HG02588 (cell line): ENCODE results near the gene LRRK1.

Experiments used
- ATAC-seq: cut with Tn5 transposase; IDR thresholded peaks from one replicate; pipeline ENCODE4 v1.9.1; 2021; ENCODE audit warnings: mild to moderate bottlenecking, moderate library complexity; ENCODE audit not compliant: unreplicated experiment

Gene LRRK1

DNA sequence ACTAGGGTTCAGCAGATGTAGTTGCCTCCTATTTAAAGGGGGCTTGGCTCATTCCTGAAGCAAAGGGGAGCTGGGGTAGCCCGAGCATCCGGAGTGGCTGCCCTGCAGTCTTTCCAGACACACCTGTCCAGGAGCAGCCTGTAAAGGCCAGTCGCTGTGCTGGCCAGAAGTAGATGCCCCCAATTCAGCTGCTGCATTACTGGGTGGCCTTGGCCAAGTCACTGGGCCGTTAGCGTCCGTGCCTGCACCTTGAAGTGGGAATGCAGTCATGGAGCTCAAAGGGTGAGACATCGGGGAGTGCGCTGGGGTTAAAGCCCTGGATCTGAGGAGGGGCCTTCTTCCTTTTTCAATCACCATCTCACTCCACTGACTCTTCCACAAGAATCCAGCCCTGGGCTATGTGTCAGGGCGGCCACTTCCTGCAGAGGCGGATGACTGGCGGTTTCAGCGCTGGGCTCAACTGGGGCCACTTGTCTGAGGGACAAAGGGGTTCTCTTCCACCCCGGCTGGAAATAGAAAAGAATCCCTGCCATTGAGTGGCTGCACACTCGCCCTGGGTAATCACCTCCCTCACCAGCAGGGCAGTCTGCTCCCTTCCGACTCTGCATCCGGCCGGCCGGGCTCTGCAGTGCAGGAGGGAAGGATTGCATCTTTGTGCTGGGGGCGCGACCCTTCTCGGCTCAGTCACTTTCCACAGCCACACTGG lies 27.7 kb upstream of the LRRK1 start:
- no peak for ATAC-seq

GRCh38 chr15:100892013-100892355 lies 27.2 kb upstream of the LRRK1 start:
- ATAC-seq: no peak

GRCh38 chr15:100893261-100893963 lies 25.7 kb upstream of the LRRK1 start:
- no peak for ATAC-seq

DNA sequence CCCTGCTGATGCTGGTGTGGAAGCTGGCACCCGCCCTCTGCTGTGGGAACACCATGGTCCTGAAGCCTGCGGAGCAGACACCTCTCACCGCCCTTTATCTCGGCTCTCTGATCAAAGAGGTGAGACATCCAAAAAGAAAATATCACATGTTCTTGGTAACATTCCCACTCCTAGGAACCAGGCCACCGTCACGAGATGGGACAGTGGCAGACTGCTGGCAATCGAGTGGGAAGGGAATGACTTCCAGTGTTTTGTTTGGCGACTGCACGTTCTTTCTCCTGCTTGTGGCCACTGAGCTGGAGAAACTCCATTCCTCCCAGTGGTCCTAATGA lies 25.2 kb upstream of the LRRK1 start:
- no peak for ATAC-seq

GRCh38 chr15:100895721-100896120 lies 23.4 kb upstream of the LRRK1 start:
- ATAC-seq: no peak

DNA sequence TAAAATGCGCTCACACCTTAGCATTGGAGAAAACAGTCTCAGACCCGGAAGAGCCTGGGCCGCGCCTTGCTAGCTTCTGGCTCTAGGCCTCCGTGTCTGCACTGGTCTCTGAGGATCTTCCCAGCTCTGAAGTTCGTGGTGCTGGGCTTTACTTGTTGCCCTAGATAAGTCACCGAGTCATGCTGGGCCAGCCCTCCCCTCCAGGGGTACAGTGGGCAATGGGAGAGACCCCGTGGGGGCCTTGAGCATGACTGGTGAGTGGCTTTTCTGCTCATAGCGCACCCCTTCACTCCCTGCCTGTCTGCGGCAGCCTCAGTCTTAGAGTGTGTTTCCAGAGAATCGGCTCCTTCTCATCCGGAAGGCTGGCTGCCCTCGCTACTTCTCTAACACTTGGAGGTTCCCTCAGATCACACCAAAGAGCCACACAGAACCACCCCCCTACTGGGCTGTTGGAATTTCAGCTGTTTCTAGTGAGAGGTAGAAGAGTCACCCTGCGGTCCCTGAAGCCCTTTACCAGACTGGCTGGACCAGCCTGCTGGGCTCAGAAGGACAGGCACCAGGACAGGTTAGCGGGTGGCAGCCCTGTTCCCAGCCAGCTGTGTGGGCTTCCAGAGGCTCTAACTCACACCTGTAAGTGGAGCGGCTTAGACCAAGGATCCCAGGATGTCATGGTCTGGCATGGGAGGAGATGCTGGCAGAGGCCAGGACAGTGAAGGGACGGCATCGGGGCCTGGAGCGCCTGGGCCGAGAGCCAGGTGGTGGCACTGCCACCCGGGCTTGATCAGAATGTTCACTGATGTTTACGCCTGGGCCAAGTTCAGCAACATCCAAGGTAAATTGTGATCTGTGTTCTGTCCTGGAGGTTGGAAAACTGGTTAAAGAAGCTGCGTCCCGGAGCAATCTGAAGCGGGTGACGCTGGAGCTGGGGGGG lies 21.7 kb upstream of the LRRK1 start:
- no peak for ATAC-seq

GRCh38 chr15:100898152-100898490 lies 21.0 kb upstream of the LRRK1 start:
- no peak for ATAC-seq

DNA sequence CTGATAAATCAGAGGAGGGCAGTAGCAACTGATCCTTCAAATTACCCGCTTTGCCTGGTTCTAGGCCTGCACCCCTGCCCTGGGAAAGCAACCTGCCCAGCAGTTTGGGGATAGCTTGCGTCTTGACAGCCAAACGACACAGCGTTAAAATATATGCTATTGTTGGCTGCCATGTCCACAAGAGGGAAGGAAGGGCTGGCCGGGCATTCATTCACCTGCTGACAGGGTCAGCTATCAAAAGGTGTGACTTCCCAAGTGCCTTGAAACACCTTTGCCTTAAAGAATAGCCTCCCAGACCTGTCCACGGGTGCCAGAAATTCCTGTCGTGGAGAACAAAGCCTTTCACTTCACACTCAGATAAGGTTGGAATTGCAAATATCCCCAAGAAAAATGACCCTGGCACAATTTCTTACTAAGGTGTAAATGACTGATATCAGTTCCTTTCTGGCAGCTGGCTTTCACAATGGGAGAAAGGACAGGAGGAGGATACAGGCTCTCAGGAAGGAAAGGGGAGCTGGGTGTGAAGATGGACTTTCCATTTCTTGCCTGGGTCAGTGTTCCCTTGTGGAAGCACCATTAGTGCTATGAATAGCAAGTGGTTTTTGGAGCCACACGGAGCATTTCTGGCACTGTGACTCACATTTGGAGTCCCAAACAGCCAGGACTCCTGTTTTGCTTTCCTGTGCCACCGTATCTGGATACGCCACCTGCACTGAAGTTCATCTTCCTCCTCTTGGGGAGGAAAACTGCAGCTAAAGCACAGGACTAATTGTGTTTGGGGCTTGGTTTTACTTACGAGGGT lies 20.3 kb upstream of the LRRK1 start:
- no peak for ATAC-seq

DNA sequence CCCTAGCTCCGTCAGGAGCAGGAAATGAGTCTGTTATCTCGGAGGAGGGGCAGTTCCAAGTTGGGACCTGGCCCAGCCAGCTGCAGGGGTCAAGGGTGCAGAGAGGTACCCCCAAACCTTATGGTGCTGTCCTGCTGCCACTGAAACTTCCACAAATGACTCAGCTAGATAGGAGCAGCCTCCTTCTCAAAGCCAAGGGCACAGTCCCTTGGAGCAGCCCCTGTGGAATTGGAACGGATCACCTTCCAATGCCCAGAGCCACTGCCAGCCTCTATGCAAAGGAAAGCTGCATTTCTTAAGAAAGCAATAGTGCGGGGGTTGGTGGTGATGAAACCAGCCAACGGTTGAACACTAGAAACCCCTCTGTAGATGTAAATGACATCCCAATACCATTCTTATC lies 19.6 kb upstream of the LRRK1 start:
- ATAC-seq: no peak

DNA sequence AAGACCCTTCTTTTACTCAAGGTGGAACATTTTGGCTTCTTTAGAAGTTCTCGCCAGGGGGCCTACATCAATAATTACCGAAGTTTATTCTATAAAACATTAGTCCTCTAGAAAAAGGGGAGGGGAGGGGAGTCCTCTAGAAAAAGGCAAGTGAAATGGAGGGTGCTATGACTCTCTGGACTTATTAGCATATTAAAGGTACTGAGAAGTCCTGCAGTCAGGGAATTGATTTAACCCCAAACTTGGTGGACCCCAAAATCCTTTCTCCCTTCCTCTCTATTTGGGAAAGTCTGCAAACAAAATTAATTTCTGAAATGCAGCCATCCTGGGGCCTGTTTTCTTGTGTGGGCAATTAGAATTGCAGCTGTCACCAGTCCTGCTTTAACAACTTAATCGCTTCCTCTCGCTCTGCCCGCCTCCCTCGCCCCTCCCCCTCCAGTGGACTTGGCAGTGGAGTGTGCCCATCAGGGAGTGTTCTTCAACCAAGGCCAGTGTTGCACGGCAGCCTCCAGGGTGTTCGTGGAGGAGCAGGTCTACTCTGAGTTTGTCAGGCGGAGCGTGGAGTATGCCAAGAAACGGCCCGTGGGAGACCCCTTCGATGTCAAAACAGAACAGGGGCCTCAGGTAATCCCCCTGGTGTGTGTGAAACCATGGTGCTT lies 18.9 kb upstream of the LRRK1 start:
- no peak for ATAC-seq

DNA sequence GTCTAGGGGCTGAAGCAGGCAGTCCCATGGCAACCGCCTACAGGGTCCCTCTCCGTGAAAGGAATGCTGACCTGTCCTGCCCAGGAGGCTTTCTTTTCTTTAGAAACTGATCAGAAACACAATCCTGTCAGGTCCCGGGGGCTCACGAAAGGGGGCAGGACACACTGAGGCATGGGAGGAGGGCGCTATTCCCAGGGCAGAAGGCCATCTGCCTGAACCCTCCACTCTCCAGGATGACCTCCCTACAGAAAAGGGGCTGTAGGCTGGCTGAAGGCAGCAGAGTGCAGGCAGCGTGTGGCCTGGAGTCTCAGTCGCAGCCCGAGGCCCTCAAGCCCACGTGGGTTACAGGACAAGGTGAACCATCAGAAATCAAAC lies 18.4 kb upstream of the LRRK1 start:
- ATAC-seq: no peak

GRCh38 chr15:100901296-100901695 lies 17.9 kb upstream of the LRRK1 start:
- ATAC-seq: no peak

- ATAC-seq: no peak
Observed at GRCh38 chr15:100901702-100902435, 17.3 kb upstream of the LRRK1 start.

- no peak for ATAC-seq
Observed at GRCh38 chr15:100902436-100903167, 16.6 kb upstream of the LRRK1 start.

GRCh38 chr15:100903168-100903554 lies 16.0 kb upstream of the LRRK1 start:
- ATAC-seq: no peak

DNA sequence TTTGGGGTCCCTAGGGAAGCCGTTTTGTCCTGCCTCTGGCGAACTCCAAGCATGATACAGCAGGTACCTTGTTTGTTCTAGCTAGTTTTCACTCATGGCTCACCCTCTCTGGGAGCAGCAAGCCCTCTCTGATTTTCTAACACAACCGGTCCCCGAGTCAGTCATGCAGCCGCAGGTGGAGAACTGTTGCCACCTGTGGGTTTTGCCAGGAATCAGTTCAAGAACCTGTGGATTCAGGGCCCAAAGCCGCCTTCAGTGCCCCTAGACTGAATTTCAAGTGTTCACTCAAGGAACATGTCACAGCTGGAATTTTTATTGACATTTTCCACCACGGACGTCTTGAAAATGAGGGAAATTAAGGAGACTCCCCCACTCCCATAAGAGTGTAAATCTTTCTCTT lies 13.3 kb upstream of the LRRK1 start:
- no peak for ATAC-seq

GRCh38 chr15:100908466-100908865 lies 10.7 kb upstream of the LRRK1 start:
- no peak for ATAC-seq

GRCh38 chr15:100909565-100909964 lies 9.6 kb upstream of the LRRK1 start:
- no peak for ATAC-seq
